Mesenteric fat pad (tissue), 1 donor: Measurements from ENCODE around the gene IRF4. TPM values are rescaled to one million over a fixed set of nuclear protein-coding genes. Genes with fewer than 3 reads are reported as not detected.

Source experiments
- DNase-seq: peaks from one replicate; pipeline ENCODE4 v3.0.0-alpha.2; 2020; ENCODE audit warnings: low spot score
- total RNA-seq: library from RNA; stranded (reverse); fragmentation: NEBNext Ultra II Directional; extraction: Animal tissue kit (Norgen Biotek cat#: 25700); gene quantifications from one replicate; pipeline ENCODE4 v1.2.1, GENCODE V29; 2021
- donor health status: DM: yes; HTN: yes; CAD: no.

Gene IRF4
- total RNA-seq, 1 donor from 2014 or later = 6.3 TPM

- no peak for DNase-seq
Measured at GRCh38 chr6:436308-437036, 44.9 kb downstream of the IRF4 start.

DNA sequence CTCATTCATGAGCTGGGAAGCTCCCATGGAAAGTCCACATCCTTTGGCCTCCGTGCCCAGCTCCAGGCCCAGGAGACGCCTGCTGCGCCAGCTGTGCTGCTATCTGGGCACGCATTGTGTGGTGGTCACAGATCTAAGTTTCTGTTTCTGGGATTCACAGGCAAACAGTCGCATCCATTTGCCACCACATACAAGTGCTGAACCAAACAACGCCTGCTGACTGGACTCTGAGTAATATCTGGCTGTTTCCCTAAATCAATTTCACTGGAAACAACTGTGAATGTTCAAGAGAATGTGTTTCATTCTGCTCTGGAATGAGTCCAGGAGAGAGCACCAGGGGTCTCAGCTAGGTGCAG, 45.5 kb downstream of the IRF4 start:
- no peak for DNase-seq

DNA sequence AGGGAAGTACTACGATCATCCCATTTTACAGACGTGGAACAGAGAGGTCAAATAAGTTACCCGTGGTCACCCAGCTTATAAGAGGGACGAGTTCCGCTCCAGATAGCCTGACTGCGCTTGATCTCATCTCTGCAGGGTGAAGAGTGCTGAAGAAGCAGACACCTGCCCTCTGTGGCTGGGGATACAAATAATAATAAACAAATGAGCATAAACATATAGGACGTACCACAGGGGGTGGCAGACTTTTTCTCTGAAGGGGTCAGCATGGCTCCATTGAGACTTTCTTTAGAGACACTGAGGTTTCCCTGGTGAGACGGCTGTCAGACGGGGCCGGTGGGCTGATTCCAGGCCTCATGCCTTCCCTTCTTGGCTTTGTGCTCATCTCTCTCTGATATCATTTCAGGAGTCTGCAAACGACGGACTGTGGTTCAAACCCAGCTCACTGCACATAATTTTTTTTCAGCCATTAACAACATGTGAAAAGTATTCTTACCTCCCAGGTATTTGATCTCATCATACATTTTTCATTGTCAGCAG, 47.1 kb downstream of the IRF4 start:
- DNase-seq = peak; percentile 51

GRCh38 chr6:439641-440167, 48.2 kb downstream of the IRF4 start:
- peak; percentile 62 for DNase-seq

GRCh38 chr6:441126-441920, 49.8 kb downstream of the IRF4 start:
- peak; percentile 67 for DNase-seq

DNA sequence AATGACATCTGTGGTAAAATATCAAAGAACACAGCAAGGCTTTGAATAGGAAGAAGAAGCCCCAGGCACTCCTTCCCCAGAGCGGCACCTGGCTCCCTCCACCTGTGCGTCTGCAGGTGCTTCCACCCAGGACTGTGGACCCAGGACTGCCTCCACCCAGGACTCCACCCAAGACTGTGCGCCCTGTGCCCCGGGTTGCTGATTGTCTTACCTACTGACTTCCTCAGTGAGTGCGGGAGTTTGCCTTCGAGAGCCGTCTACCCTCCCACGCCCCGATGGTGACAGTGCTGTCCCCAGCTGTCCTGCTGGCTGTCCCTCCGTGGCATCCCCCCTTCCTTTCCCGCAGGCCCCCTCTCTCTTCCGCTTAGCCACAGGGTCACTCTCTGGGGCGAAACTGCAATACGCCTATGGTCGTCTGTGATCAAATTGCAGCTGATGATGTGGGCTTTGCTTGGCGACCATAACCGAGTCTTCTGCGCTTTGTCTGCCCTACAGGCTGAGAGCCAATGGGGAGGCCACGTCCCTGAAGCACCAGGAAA, 52.1 kb downstream of the IRF4 start:
- peak; percentile 75 for DNase-seq

DNA sequence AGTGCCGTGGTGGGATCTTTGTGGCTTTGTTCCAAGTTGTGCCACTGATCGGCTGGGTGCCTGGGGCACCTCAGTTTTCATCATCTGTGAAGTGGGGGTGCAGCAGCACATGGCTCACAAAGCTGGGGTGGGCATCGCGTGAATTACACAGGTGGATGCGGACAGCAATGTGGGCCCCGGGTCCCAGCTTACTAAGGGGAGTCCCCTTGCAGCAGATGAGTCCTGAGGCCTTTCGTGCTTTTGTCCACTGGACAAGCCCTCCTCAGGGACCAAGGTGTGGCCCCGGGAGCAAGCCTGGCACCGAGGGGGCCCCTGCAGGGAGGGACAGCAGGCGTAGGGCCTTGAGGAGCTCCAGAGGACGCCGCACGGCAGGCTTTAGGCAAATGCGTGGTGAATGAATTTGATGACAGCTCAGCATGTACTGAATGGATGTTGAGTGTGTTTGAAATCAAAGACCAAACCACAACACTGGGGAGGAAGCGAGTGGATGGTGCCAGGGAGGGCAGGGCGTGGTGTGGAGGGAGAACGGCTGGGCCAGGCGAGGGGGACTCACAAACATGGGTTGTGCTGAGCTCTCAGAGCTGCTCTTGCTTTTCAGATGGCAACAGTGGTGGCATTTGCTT, 53.2 kb downstream of the IRF4 start:
- peak; percentile 11 for DNase-seq

DNA sequence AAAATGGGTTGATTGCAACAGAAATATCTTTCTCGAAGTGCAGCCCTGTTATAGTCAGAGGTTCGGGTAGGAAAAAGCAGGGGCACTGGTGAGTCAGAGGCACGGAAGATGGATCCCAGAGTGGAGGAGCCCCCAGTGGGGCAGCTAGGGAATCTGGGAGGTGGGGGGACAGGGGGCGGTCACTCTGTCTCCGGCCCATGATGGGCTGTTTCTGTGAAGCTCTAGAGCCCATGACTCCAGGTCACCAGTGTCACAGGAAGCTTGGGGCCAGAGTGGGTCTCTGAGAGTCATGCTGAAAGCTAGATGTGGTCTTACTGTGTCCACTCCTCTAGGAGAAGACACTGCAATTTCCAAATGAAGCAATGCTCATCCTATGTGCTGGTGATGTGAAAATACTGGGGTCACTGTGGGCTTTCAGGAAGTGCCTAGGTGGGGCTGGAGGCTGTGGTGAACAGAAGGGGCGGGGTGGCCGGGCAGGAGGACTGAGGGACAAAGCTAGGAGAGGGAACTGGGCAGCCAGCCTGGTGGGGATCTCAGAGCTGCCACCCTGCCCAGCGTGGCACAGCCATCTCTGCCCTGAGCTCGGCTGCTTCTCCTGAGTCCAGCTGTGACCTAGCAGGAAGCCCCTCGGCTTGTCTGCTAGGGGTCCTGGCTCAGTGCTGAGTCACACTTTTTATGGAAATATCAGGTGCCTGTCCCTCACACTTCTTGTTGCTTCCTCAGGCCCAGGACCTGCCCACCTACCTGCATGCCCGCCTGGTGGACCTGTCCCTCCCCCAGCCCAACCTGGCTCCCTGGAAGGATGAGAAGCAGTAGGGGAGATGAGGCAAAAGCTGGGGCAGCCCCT, 54.2 kb downstream of the IRF4 start:
- peak; percentile 67 for DNase-seq

GRCh38 chr6:446418-447366, 55.1 kb downstream of the IRF4 start:
- peak; percentile 55 for DNase-seq

- DNase-seq = peak; percentile 75
Measured at GRCh38 chr6:447381-448165, 56.0 kb downstream of the IRF4 start.

DNA sequence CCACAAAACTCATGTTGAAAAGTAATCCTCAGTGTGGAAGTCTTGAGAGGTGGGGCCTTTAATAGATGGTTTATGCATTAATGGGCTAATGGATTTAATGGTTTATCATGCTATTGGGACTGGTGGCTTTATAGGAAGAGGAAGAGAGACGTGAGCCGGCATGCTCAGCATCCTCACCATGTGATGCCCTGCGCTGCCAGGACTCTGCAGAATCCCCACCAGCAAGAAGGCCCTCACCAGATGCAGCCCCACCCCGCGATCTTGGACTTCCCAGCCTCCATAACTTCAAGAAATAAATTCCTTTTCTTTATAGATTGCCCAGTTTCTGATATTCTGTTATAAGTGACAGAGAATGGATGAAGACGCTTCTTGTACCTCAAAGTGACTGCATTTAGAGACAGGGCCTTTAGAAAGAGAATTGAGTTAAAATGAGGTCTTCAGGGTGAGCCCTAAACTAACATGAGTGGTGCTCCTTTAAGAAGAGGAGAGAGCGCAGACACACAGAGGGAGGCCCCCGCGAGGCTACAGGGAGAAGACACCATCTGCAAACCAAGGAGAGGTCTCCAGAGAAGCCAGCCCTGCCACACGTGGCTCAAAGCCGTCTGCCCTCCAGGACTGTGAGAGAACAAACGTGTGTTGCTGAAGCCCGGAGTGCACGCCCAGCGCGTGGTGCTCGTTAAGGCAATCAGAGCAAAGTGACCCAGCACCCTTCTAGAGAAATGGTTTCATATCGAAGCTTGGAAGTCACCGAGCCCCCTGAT, 56.9 kb downstream of the IRF4 start:
- peak; percentile 59 for DNase-seq

DNA sequence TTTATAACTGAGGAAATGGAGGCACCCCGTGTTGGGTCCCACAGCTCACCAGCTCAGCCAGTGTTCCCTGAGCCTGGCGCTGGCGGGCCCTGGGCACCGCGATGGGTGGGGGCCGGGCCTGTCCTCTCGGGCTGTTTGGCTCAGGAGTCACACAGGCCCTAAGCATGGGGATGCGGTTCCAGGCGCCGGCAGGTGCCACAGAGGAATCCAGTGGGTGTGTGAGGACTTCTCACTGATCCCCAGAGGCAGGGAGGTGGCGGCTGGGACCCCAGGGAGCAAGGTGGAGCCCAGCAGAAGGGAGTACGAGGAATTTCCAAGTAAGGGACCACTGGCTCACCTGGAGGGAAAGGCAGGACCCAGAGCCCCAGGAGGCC, 57.5 kb downstream of the IRF4 start:
- DNase-seq = peak; percentile 79

DNA sequence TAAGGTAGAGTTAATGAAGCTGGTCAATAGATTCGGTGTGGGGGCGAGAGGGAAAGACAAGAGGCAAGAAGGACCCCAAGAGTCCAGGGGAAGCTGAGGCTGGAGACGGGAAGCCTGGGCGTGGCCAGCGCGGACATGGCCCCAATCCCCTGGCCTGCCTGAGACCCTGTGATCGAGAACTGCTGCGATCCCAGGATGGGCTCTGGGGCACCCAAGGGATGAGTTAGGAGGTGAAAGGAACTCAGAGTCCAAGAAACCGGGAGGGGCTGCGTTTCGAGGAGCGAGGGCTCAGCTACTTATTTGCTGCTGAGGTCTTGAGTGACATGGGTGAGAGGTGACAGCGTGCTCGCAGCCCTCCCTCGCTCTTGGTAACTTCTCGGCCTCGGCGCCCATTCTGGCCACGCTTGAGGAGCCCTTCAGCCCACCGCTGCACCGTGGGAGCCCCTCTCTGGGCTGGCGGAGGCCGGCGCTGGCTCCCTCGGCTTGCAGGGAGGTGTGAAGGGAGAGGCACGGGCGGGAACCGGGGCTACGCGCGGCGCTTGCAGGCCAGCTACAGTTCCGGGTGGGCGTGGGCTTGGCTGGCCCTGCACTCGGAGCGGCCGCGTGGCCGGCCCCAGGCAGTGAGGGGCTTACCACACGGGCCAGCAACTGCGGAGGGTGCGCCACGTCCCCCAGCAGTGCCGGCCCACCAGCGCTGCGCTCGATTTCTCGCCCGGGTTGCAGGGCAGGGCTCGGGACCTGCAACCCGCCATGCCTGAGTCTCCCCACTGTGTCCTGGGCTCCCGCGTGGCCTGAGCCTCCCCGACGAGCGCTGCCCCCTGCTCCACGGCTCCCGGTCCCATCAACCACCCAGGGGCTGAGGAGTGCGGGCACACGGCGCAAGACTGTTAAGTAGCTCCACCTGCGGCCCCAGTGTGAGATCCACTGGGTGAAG, 58.2 kb downstream of the IRF4 start:
- DNase-seq = peak; percentile 73

GRCh38 chr6:451336-451735, 59.8 kb downstream of the IRF4 start:
- DNase-seq = peak; percentile 28

DNA sequence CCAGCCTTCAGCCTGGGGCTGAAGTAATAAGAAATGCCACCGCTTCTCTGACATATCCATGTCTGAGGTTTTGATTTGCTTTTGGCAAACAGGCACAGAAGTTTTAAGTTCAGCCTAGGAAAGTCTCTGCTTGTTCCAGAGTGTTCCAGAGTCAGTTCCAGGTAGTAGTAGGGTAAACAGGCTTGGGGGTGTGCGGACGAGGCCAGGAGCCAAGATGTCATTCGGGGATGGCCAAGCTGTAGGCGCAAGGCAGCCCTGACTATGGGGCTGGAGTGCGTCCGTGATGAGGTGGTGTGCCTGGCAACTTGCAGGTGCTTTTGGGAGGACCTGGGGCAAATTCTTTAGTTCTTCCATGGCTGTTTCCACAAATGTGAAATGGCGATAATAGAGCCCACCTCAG, 60.3 kb downstream of the IRF4 start:
- DNase-seq = peak; percentile 47

DNA sequence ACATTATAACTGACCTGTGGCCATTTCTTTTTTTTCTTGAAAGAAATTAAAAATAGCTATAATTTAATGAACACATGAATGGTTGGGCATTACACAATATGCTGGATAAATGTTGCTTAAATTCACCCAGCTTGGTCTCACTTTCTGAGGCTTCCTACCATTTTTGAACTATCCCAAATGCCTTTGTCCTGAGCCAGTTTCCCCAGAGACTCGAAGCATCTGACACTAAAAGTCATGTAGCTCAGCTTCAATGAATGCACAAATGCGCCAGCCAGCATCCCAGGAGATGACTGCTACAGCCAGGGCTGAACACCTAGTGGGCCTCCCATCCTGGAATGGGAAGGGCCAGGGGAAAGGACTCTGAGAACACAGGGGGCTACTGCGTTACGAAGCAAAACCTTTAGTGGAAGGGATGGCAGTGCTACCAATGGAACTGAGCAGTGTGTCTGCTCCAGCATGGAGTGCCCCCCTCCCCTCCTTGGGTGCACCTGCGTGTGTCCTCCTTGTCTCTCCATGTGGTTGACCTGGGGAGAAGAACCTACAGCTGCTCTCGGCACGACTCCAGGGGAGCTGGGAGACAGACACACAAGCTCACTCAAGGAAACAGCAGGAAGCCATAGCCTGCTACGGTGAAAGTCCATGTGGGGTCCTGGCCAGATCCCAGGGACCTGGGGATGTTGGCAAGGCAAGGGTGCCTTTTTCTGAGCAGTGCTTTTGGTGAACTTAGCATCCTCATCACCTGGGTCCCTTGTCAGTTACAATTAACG, 60.9 kb downstream of the IRF4 start:
- DNase-seq = no peak
